GM11168 (cell line): ENCODE results near the gene CLEC16A.

Experiments used
- in situ Hi-C: fragments of 300-500 bp; cut with MboI; formaldehyde crosslinking; loops from one replicate; pipeline ENCODE4 v1.12.0; 2022; ENCODE audit warnings: low sequenced_read_pairs; ENCODE audit not compliant: unreplicated experiment

CLEC16A gene

DNA sequence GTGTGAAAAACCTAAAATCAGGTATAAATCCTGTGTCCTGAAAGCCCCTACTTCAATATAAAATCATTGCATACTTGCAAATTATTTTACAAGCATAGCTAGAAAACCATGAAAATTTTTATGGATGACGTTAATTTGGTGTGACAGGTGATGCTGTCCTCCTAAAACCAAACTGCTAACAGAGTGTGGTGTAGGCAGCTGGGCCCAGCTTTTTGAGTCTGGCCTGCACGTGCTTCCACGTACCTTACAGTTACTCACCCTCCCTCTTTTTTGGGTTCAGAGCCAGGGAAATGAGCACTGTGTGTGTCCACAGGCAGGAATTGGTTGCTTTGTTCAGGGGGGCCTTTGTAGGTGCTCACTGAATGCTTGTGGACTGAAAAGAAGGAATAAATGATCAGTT, 36.4 kb downstream of the CLEC16A start:
- in situ Hi-C loops: no loop called here

GRCh38 chr16:10981697-10982216, 37.4 kb downstream of the CLEC16A start:
- in situ Hi-C loops: no loop called here

GRCh38 chr16:10982465-10983150, 38.2 kb downstream of the CLEC16A start:
- in situ Hi-C loops: no loop called here

DNA sequence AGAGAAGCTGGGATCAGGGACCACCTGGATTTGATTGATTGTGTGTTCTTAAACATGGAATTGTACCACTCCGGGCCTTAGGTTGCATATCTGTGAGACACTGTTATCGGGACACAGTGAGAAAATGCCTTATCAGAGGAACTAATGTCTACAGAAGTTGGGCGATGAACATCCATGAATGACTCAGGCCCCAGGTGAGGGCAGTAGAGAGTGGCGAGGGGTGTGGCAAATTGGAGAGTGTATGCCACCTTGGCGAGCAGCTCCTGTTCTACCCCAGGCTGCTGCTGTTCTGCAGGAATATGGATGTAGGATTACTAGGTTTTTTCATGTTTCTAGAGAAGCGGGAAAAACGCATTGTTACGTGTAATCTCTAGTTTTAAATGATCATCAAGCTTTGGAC, 38.8 kb downstream of the CLEC16A start:
- in situ Hi-C loops: no loop called here

DNA sequence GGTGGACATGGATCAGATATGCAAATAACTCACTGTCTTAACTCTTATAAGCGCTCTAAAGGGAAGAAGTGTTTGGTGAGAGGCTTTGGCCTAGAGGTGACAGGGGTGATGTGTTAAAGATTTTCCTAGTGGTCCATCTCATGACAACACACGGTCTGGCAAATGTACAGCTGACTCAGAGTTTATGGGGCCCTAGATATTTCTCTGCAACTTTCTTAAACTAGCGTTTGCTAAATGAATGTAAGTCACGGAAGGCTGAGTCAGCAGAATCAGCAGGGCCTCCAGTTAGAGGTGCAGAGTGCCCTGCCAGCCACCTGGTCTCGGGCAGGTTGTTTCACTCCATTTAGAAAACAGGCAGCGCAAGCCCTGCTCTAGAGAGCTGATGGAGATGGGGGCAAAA, 40.1 kb downstream of the CLEC16A start:
- in situ Hi-C loops: no loop called here

DNA sequence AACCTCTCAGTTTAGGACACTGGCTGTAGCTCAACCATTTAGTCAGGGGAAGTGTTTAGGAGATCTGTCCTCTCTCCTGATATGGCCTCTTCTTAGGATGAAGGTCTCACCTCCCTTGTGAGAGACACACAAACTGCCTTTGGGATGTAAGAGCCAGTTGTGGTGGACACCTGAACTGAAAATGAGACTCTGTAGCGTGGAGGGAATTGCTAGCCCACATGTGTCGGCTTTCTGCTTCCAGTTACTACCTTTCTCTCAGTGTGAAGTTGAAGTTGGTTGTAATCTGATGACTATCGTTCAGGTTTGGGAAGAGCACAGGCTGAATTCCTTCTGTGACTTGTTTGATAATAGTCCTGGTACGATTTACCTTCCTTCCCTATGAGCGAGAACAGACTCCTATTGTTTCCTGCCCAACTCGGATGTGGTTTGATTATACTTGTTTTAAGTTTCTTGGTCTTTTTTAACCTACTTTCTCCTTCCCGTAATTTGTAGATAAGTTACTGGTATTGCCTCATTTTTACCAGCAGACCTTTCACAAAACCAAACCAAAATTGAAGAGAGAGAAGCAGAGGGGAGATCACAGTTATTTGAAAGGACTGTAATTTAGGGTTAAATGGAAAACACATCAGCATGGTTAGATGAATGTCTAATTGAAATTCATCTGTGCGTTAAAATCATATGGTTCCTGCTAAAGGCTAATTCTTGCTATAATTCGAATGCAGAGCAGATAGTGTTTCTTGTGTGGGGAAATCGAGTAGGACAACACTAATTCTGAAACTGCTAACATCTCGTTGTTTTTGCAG, 43.2 kb downstream of the CLEC16A start:
- in situ Hi-C loops: no loop called here

DNA sequence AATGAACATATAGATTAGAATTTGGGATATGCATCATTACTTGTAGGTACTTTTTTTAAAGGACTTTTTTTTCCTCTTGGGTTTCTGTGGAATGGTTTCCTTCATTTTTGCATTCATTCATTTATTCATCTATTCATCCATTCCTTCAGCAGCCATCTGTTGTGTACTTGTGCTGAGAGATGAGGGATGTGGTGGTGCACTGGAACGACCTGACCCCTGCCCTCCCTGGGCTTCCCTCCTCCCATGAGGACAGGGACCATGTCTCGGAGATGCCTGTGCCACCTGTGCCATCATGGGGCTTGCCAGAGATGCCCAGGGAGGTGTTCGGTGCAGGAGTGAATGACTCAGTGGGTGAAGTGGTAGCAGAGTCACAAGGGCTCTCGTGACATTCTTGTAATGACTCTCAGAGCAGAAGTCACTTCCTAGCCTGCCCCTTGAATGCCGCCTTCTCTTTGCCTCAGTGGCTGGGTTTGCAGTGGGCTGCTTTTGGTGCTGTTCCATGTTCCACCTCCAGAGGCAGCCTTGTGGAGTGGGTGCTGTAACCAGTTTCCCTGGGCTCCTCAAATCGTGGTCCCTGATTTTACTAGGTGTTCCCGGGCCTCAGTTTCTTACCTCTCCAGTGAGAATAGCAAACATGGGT, 43.9 kb downstream of the CLEC16A start:
- in situ Hi-C loops: no loop called here

- in situ Hi-C loops: no loop called here
Measured at GRCh38 chr16:10988879-10989278, 44.5 kb downstream of the CLEC16A start.

GRCh38 chr16:10989559-10989958, 45.2 kb downstream of the CLEC16A start:
- in situ Hi-C loops: no loop called here

- in situ Hi-C loops: no loop called here
Measured at GRCh38 chr16:10990378-10990777, 46.0 kb downstream of the CLEC16A start.

- in situ Hi-C loops: no loop called here
Measured at GRCh38 chr16:10992112-10992511, 47.7 kb downstream of the CLEC16A start.

DNA sequence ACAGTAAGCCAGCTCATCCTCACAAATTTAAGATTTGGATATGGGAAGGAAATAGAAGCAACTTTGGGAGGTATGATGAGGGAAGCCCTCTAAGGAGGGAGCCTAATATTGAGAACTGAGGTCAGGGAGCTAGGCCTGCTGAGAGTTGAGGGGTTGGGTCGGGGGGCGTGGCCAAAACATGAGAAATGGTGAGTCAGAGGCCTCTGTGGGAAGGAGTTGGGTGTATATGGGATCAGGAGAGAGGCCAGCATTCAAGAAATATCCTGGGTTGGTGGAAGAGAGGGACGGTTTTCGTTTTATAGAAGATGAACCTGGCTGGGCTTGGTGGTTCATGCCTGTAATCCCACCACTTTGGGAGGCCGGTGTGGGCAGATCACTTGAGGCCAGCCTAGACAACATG, 48.4 kb downstream of the CLEC16A start:
- in situ Hi-C loops: no loop called here

DNA sequence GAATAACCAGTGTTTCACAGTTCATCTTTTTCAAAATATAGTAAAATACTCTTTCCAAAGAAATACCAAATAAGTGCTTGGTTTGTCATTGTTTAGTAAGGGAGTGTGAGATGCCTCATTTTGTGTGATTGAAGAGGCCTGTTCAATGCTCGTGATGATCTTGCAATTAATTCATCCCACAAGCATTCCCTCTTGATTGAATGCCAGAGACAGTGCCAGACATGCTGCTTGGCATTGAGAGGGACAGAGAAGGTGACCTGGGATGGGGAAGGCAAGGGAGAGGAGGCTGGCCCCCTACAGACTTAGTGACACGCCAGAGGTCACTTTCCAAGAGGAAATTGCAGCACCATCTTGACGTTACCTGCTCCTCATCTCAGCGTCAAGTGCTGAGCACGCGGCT, 49.3 kb downstream of the CLEC16A start:
- in situ Hi-C loops: no loop called here

GRCh38 chr16:10994571-10994970, 50.2 kb downstream of the CLEC16A start:
- in situ Hi-C loops: no loop called here

DNA sequence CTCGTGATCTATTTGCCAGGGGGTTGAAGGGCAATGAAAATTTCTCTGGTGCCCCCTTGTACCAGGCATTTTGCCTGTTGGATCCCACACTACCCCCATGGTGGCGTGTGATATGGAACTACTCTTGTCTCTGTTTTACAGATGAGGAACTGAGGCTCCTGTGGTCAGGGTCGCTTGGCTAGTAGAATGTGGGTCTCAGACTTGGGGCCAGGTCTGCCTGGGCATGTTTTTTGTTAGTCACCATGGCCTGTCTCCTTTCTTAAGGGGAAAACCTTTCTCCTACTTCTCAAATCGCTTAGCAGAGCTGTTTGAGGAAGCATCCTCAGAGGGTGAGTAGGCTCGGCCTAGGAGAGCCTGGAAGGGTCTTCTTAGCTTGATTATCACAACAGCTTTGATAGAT, 51.2 kb downstream of the CLEC16A start:
- in situ Hi-C loops: no loop called here

DNA sequence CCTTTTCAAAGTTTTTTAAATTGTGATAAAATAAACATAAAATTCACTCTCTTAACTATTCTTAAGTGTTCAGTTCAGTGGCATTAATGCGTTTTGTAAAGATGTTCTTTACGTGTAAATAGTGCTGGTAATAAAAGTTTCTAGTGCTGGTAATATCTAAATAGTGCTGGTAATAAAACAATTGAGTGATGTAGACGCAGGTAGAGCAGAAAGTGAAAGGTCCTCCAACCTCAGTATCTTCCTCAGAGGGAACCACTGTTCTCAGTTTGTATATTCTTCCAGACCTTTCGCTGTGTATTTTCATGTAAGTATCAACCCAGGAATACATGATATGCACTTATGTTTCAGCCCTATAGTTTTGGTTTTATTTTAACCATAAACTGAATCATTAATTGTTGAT, 53.1 kb downstream of the CLEC16A start:
- in situ Hi-C loops: no loop called here

- in situ Hi-C loops: no loop called here
Measured at GRCh38 chr16:10999300-10999699, 54.9 kb downstream of the CLEC16A start.

GRCh38 chr16:11001611-11002010, 57.2 kb downstream of the CLEC16A start:
- in situ Hi-C loops: no loop called here

DNA sequence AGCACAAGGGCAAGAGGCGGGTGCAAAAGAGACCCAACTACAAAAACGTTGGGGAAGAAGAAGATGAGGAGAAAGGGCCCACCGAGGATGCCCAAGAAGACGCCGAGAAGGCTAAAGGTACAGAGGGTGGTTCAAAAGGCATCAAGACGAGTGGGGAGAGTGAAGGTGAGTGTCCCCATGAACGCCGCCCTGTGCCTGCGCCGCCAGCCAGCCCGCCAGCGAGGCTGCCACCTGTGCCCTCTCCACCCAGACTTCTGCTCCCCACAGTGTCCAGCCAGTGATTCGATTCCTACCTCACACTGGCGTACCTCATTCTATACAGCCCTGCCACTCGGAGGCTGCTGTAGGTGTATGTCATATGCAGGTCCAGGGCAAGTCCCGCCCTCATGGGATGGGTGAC, 58.8 kb downstream of the CLEC16A start:
- in situ Hi-C loops: no loop called here

DNA sequence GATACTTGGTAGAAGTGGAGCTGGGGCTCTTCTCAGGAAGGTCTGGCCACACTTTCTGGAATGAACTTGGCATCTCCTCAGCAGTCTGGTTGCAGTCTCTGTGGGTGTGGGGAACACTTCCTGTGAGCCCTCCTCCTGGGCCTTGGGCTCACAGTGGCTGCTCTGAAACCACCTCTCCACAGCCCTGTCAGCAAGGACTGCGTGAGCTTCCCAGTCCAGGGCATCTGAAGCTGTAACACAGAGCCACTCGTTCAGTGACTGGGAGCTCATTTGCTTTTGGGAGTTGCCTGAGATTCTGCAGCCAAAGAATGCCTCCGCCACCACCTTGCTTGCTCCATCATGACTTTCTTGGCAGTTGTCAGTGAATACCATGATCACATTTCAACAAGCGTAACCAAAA, 60.0 kb downstream of the CLEC16A start:
- in situ Hi-C loops: no loop called here

GRCh38 chr16:11004973-11005610, 60.7 kb downstream of the CLEC16A start:
- in situ Hi-C loops: no loop called here
